Lower leg skin (tissue), 4 donors: ENCODE data around the gene CTSK. TPM values are rescaled to one million over a fixed set of nuclear protein-coding genes. Genes with fewer than 3 reads are reported as not detected.
"Not testable (repeated sequence)": the region's sequence is repeated elsewhere in the genome, so short reads cannot be mapped to it uniquely, and the experiment has no call there.

Experiments used
- DNase-seq, 2 donors: peaks; one replicate each; pipeline ENCODE4 v3.0.0-alpha.2; 2019; ENCODE audit warnings: low spot score in 2 of 2
- H3K4me3 ChIP-seq: fragments of 200-600 bp; sonication (generic); 2 replicates; pipeline ENCODE4 v1.5.1; 2017; ENCODE audit warnings: mild to moderate bottlenecking, low read depth; ENCODE audit not compliant: poor library complexity, severe bottlenecking
- POLR2A ChIP-seq, 2 donors: fragments of 450-650 bp; IDR thresholded peaks; one replicate each; pipeline ENCODE4 v1.6.1; 2016 to 2017; ENCODE audit warnings: antibody characterized with exemption in 2 of 2, mild to moderate bottlenecking in 1 of 2, moderate library complexity in 1 of 2
- WGBS, 2 donors: methylation state at CpG; one replicate each; pipeline ENCODE4 v1.1.5; 2018; 5-methylcytosine and 5-hydroxymethylcytosine counted together
- intact Hi-C: fragments of 100-400 bp; cut with DNase I; formaldehyde crosslinking; loops from one replicate; pipeline ENCODE4 v1.15.0; 2023; ENCODE audit warnings: low total_unique reads
- total RNA-seq, 4 donors: library from RNA; depleted of rRNA; stranded (reverse); fragments of >200 nt; gene quantifications; one replicate each; pipeline ENCODE4 v1.1.0, GENCODE V29; 2016
- TF ChIP-seq, protein P1 (sequence below), 3 donors: fragments of 450-650 bp; IDR thresholded peaks; one replicate each; pipeline ENCODE4 v1.5.1; 2016; ENCODE audit warnings: antibody characterized with exemption in 3 of 3, mild to moderate bottlenecking in 3 of 3, moderate library complexity in 2 of 3

CTSK gene
- total RNA-seq, 4 donors from 2014 or later = 73.3 to 205 (median 90.2) TPM

DNA sequence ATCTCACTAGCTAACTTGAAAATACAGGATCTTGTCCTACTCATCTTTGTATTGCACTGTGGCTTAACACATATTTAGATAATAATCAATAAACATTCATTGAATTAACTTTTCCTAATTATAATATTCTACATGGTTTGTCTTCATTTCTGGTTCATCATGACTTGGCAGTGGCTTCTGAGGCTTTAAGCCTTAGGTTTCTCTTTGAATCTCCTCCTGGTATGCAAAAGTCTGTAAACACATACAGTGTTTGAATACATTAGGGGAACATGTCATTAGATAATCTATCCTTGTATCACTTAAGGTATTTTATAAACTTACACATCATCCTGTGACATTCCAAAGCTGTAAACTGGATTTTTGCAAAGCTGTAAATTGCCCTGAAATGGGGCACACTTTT, 20.6 kb downstream of the CTSK start:
- TF ChIP-seq, protein P1, sequence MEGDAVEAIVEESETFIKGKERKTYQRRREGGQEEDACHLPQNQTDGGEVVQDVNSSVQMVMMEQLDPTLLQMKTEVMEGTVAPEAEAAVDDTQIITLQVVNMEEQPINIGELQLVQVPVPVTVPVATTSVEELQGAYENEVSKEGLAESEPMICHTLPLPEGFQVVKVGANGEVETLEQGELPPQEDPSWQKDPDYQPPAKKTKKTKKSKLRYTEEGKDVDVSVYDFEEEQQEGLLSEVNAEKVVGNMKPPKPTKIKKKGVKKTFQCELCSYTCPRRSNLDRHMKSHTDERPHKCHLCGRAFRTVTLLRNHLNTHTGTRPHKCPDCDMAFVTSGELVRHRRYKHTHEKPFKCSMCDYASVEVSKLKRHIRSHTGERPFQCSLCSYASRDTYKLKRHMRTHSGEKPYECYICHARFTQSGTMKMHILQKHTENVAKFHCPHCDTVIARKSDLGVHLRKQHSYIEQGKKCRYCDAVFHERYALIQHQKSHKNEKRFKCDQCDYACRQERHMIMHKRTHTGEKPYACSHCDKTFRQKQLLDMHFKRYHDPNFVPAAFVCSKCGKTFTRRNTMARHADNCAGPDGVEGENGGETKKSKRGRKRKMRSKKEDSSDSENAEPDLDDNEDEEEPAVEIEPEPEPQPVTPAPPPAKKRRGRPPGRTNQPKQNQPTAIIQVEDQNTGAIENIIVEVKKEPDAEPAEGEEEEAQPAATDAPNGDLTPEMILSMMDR (IDR thresholded peaks at IDR 0.05) = no peak
- TF ChIP-seq POLR2A (IDR thresholded peaks at IDR 0.05) = no peak
- intact Hi-C loops = no loop called here
- DNase-seq = no peak
- no peak overlapping the region for H3K4me3 ChIP-seq

DNA sequence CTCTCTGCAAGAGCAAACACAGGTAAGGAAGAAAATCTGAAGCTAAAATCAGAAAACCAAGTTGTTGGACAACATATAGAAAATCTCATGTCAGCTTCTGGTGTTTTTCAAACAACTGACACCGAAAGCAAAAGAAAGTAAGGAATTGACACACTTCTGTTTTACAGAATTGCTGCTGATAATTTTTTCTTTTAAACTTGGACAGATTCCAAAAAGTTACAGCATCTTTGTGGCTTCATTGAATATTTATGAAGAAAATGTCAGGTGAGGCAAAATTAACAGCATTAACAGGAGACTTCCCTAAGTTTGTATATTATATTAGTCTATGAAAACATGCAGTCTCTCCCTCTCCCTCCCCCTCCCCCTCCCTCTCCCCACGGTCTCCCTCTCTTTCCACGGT, 27.6 kb downstream of the CTSK start:
- 52 to 70% methylated on average over 3 of the region's 3 CpGs for WGBS, 2 donors
- TF ChIP-seq POLR2A (IDR thresholded peaks at IDR 0.05) = no peak
- TF ChIP-seq, protein P1 (IDR thresholded peaks at IDR 0.05) = no peak
- intact Hi-C loops = no loop called here
- no peak for DNase-seq
- H3K4me3 ChIP-seq = no peak overlapping the region

DNA sequence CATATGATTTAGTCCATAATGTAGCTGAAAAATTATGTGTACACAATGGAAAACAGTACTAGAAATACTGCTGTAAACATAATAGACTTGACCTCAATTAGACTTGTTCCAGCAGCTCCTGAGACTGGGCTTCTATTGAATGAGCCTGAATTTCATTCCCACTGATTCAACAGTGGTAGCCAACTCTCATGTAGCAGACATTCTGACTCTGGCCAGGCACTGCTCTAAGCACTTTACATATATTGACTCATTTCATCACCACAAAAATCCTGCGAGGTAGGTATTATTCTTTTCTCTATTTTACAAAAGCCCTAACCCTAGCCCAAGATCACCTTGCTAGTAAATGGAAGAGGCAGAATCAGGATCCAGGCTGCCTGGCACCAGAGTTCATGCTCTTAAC, 29.7 kb downstream of the CTSK start:
- no peak for DNase-seq
- no peak overlapping the region for H3K4me3 ChIP-seq
- WGBS, 2 donors = 63% methylated on average over 1 of the region's 1 CpG
- TF ChIP-seq POLR2A (IDR thresholded peaks at IDR 0.05) = no peak
- TF ChIP-seq, protein P1 (IDR thresholded peaks at IDR 0.05) = no peak
- intact Hi-C loops = no loop called here

DNA sequence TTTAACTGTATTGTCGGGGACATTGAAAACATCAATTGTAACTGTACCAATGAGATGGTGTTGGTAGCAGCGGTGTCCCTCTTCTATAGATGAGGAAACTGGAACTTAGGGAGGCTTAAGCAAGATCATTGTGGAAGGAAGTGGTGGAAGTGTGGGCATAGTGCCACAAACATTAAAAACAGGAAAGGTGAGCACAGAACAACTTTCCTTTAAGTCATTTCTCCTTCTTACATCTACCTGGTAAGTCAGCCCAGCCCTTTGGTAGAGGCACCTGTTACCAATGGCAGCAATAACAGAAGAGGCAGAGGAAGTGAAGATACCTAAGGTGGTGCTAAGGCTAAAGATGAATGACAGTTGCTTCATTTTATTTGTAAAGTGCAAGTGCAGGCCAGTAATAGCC, 30.5 kb downstream of the CTSK start:
- TF ChIP-seq, protein P1 (IDR thresholded peaks at IDR 0.05) = no peak
- TF ChIP-seq POLR2A (IDR thresholded peaks at IDR 0.05) = no peak
- intact Hi-C loops = no loop called here
- WGBS, 2 donors = 87 to 88% methylated on average over 2 of the region's 2 CpGs
- DNase-seq = no peak
- H3K4me3 ChIP-seq = no peak overlapping the region

DNA sequence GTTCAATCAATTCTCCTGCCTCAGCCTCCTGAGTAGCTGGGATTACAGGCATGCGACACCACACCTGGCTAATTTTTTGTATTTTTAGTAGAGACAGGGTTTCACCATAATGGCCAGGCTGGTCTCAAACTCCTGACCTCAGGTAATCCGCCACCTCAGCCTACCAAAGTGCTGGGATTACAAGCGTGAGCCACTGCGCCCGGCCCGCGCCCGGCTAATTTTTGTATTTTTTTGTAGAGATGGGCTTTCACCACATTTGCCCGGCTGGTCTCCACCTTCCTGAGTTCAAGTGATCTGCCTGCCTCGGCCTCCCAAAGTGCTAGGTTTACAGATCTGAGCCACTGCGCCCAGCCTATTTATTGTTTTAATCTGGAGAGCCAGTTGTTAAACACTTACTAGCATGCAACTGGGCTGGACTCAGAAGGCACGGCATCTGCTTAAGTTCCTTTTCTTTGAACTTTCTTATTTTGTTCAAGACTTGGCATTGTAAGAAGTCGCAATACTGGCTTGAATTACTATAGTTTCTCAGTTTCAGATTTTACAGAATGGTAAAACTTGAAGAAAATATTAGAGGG, 32.0 kb downstream of the CTSK start:
- H3K4me3 ChIP-seq, intact Hi-C loops, DNase-seq: not testable (repeated sequence)
- 84 to 86% methylated on average over 13 of the region's 13 CpGs for WGBS, 2 donors

DNA sequence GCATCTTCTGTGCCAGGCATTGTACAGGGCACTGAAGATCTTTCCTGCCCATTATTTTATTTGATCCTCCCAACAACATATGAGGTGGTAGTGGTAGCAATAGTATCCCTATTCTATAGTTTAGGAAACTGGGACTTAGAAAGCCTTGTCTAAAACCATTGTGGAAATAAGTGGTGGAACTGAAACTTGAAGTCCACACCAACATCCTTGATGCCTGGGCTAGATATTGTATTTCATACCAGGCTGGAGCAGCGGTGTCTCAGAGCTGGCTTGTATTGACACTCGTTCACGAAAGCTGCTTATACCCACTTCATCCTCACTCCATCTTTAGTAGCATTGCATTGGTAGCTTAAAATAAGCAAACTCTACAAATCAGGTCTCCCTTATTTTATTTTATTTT, 32.8 kb downstream of the CTSK start:
- intact Hi-C loops = no loop called here
- 93 to 95% methylated on average over 3 of the region's 3 CpGs for whole genome bisulfite sequencing, 2 donors
- H3K4me3 ChIP-seq = no peak overlapping the region
- TF ChIP-seq, protein P1 (IDR thresholded peaks at IDR 0.05) = no peak
- TF ChIP-seq POLR2A (IDR thresholded peaks at IDR 0.05) = no peak
- DNase-seq = no peak
